LHCN-M2 (cell line): ENCODE results near the gene ANOS1. TPM values are rescaled to one million over a fixed set of nuclear protein-coding genes. Genes with fewer than 3 reads are reported as not detected.
"Not testable (repeated sequence)": the region's sequence is repeated elsewhere in the genome, so short reads cannot be mapped to it uniquely, and the experiment has no call there.

Source experiments
- DNase-seq: peaks from one replicate; pipeline ENCODE4 v3.0.0-alpha.2; 2012; ENCODE audit warnings: low read depth
- total RNA-seq: library from RNA; depleted of rRNA; stranded (reverse); fragments of >200 nt; gene quantifications from 2 replicates; pipeline ENCODE4 v1.2.3, GENCODE V29; 2014; rRNA removed

Gene ANOS1
- total RNA-seq, 1 experiment from 2014 or later = under 0.01 TPM

GRCh38 chrX:8627796-8628195, 104.1 kb downstream of the ANOS1 start:
- DNase-seq = no peak

GRCh38 chrX:8607326-8607725, 124.6 kb downstream of the ANOS1 start:
- DNase-seq = peak; percentile 0

- no peak for DNase-seq
Measured at GRCh38 chrX:8604131-8604530, 127.8 kb downstream of the ANOS1 start.

- no peak for DNase-seq
Measured at GRCh38 chrX:8591501-8591900, 140.4 kb downstream of the ANOS1 start.

- no peak for DNase-seq
Measured at GRCh38 chrX:8586953-8587352, 145.0 kb downstream of the ANOS1 start.

- no peak for DNase-seq
Measured at GRCh38 chrX:8579602-8580001, 152.3 kb downstream of the ANOS1 start.

- DNase-seq = no peak
Measured at GRCh38 chrX:8576821-8577220, 155.1 kb downstream of the ANOS1 start.

GRCh38 chrX:8565729-8566128, 166.2 kb downstream of the ANOS1 start:
- no peak for DNase-seq

GRCh38 chrX:8548446-8548845, 183.5 kb downstream of the ANOS1 start:
- no peak for DNase-seq

GRCh38 chrX:8546715-8547114, 185.2 kb downstream of the ANOS1 start:
- DNase-seq = no peak

GRCh38 chrX:8520791-8521190, 211.1 kb downstream of the ANOS1 start:
- DNase-seq = no peak

- no peak for DNase-seq
Measured at GRCh38 chrX:8520178-8520577, 211.8 kb downstream of the ANOS1 start.

GRCh38 chrX:8504451-8504850, 227.5 kb downstream of the ANOS1 start:
- DNase-seq = no peak

- DNase-seq = not testable (repeated sequence)
Measured at GRCh38 chrX:8502101-8502500, 229.8 kb downstream of the ANOS1 start.

GRCh38 chrX:8500203-8500602, 231.7 kb downstream of the ANOS1 start:
- no peak for DNase-seq

- not testable (repeated sequence) for DNase-seq
Measured at GRCh38 chrX:8495036-8495435, 236.9 kb downstream of the ANOS1 start.

- DNase-seq = no peak
Measured at GRCh38 chrX:8484360-8484949, 247.5 kb downstream of the ANOS1 start.

Other genes with a start within 250 kb of the ANOS1 start
- gene FAM9A, start 69.2 kb upstream of the ANOS1 start, total RNA-seq = not detected in 2 replicates